ENCODE measurements around the gene ABLIM1.

ABLIM1 gene

DNA sequence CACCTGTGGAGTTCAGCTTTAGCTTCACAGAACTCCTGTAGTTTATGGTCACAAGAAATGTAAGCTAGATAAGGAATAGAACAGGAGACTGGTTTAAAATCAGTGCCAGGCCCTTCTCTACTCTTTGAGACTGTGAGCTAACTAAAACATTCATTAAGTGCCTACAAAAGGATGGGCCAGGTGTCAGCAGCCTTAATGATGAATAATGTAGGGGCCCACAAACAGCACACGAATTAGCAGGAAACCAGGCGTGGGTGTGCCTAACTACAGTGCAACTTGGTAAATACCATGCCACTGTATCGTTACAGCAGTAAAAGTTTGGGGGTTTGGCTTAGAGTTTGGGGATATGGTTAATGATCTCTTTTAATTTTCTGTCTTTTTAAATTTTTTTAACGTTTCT lies 6.1 kb upstream of the ABLIM1 start:
- ChIA-PET POLR2A (no interaction called here), CTCF (no interaction called here)
- TF ChIP-seq TARDBP (IDR thresholded peaks at IDR 0.05): no peak
- TF ChIP-seq ZNF384 (IDR thresholded peaks at IDR 0.05): no peak
- no peak for TF ChIP-seq ELF4 (IDR thresholded peaks at IDR 0.05)
- TF ChIP-seq, protein P1, sequence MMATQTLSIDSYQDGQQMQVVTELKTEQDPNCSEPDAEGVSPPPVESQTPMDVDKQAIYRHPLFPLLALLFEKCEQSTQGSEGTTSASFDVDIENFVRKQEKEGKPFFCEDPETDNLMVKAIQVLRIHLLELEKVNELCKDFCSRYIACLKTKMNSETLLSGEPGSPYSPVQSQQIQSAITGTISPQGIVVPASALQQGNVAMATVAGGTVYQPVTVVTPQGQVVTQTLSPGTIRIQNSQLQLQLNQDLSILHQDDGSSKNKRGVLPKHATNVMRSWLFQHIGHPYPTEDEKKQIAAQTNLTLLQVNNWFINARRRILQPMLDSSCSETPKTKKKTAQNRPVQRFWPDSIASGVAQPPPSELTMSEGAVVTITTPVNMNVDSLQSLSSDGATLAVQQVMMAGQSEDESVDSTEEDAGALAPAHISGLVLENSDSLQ (IDR thresholded peaks at IDR 0.05): no peak
- no peak for TF ChIP-seq FOXA1 (IDR thresholded peaks at IDR 0.05)
- TF ChIP-seq SP1 (IDR thresholded peaks at IDR 0.05): no peak
- no peak for TF ChIP-seq BHLHE40 (IDR thresholded peaks at IDR 0.05; ENCODE audit: borderline replicate concordance)
- no peak for TF ChIP-seq L3MBTL2 (conservative IDR thresholded peaks at IDR 0.05)
- no peak for TF ChIP-seq FOXM1 (IDR thresholded peaks at IDR 0.05; ENCODE audit: borderline replicate concordance)
- no peak for TF ChIP-seq NFRKB (IDR thresholded peaks at IDR 0.05)
- no peak for TF ChIP-seq FOXK2 (IDR thresholded peaks at IDR 0.05)
- no peak for TF ChIP-seq LEF1 (IDR thresholded peaks at IDR 0.05; ENCODE audit: borderline replicate concordance)
- no peak for TF ChIP-seq HDGF (IDR thresholded peaks at IDR 0.05; ENCODE audit: borderline replicate concordance)
- TF ChIP-seq SUZ12 (IDR thresholded peaks at IDR 0.05): no peak
- no peak for TF ChIP-seq CTBP1 (IDR thresholded peaks at IDR 0.05; ENCODE audit: borderline replicate concordance)
- no peak for TF ChIP-seq ARNT (IDR thresholded peaks at IDR 0.05)
- no peak for DNase-seq (ENCODE audit: extremely low spot score)

DNA sequence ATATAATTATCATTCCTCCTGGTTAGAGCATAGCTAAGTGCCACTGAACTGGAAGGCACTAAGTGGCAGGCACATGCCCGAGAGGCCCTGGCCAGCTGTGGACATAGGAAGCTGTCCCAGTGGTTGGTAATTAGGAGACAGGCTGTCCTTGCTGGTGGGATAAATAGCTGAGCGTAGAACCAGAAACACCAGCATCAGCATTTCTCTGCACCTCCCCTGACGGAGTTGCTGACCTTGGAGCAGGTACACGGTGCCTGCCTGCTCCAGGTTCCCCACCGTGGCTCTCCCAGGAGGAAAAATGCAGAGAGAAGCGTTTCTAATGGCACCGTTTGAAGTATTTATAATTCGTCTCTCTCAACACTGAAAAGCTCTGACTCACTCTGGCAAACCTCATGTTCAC lies 5.6 kb upstream of the ABLIM1 start:
- no peak for DNase-seq (ENCODE audit: extremely low spot score)
- TF ChIP-seq BHLHE40 (IDR thresholded peaks at IDR 0.05; ENCODE audit: borderline replicate concordance): no peak
- ChIA-PET CTCF (no interaction called here), POLR2A (no interaction called here)

DNA sequence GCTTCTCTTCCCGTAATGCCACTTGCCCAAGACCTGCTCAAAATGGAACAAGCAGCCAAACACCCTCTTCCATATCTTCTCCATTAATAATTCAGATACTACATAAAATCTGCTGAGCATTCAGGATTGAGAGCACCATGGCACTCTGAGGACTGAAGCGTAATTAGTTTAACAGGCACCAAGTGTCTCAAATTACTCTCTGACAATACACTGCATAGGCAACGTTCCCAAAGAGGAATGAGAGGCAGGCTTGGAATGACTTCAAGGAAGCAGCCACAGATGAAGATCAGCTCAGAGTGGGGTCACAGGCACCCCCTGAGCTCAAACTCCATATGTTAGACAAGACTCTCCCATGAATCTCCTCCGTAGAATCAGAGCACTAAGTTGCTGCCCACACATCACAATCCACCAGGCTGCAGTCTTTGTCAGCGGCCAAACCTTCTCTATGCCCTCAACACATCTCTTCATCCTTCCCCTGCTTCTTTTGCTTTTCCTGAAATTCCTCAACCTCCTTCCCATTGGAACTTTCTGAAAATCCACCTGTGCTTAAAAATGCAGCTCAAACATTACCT lies 4.7 kb upstream of the ABLIM1 start:
- CTCF ChIA-PET: interaction anchor here (0.6 kb wide), 1 partner anchor 105 kb away, joined by 5 read pairs; no protein-coding TSS in a partner anchor
- DNase-seq (ENCODE audit: extremely low spot score): no peak
- TF ChIP-seq ARNT (IDR thresholded peaks at IDR 0.05): no peak
- TF ChIP-seq LEF1 (IDR thresholded peaks at IDR 0.05; ENCODE audit: borderline replicate concordance): no peak
- no peak for TF ChIP-seq L3MBTL2 (conservative IDR thresholded peaks at IDR 0.05)
- no peak for TF ChIP-seq ELF4 (IDR thresholded peaks at IDR 0.05)
- no peak for TF ChIP-seq TARDBP (IDR thresholded peaks at IDR 0.05)
- no peak for TF ChIP-seq CTBP1 (IDR thresholded peaks at IDR 0.05; ENCODE audit: borderline replicate concordance)
- TF ChIP-seq BHLHE40 (IDR thresholded peaks at IDR 0.05; ENCODE audit: borderline replicate concordance): no peak
- TF ChIP-seq NFRKB (IDR thresholded peaks at IDR 0.05): no peak
- no peak for TF ChIP-seq ZNF384 (IDR thresholded peaks at IDR 0.05)
- TF ChIP-seq FOXM1 (IDR thresholded peaks at IDR 0.05; ENCODE audit: borderline replicate concordance): no peak
- TF ChIP-seq FOXA1 (IDR thresholded peaks at IDR 0.05): no peak
- TF ChIP-seq SP1 (IDR thresholded peaks at IDR 0.05): no peak
- TF ChIP-seq, protein P1 (IDR thresholded peaks at IDR 0.05): no peak
- TF ChIP-seq HDGF (IDR thresholded peaks at IDR 0.05; ENCODE audit: borderline replicate concordance): no peak
- TF ChIP-seq FOXK2 (IDR thresholded peaks at IDR 0.05): no peak
- TF ChIP-seq SUZ12 (IDR thresholded peaks at IDR 0.05): no peak
- POLR2A ChIA-PET: no interaction called here

DNA sequence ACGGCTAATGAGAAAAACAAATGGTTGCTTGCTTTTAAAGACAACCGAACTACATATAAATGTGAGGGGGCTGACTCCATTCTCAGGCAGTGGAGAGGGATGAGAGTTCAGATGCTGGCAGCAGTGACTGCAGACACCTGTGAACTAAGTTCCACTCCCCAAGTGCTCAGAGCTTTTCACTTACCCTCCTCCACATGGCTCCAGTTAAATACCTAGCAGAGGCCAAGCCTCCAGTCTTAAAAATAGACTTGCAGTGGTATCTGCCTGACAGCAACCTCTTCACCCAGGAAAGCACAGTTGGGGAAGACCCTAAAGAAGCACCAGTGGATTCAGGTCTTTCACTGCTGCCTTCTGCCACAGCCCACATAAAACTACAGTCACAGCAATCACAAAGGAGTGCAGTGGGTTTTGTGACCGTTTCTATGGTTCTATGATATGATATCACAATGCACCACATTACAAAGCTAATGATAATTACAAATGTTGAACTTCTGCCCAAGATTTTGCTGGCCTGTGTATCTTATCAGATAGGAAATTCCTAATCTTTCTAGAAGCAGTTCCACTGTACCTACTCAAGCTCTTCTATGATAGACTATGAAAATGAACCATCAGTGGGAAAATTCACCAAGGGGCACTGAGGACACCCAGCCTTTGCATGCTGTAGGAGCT lies 3.3 kb upstream of the ABLIM1 start:
- POLR2A ChIA-PET: no interaction called here
- CTCF ChIA-PET: interaction anchor here (0.6 kb wide), 1 partner anchor 32 kb away, joined by 3 read pairs; no protein-coding TSS in a partner anchor
- no peak for DNase-seq (ENCODE audit: extremely low spot score)
- TF ChIP-seq HDGF (IDR thresholded peaks at IDR 0.05; ENCODE audit: borderline replicate concordance) (no peak), SP1 (IDR thresholded peaks at IDR 0.05) (no peak), FOXA1 (IDR thresholded peaks at IDR 0.05) (no peak)
- TF ChIP-seq, protein P1 (IDR thresholded peaks at IDR 0.05): no peak

DNA sequence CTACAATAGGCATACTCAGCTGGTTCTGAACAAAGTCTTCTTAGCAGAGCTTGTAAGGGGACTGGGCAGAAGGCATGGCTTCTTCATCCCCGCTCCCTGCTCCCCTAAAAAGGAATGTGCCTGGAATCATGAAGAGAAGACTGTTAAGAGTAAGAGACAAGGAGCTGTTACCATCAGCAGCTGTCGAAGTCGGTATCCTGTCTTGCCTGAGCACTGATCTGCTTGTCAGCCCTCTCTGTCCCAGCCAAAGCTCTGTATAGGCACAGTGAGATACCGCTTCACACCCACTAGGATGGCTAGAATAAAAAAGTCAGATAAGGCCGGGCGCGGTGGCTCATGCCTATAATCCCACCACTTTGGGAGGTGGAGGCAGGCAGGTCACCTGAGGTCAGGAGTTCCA lies 2.4 kb downstream of the ABLIM1 start:
- CTCF ChIA-PET: no interaction called here
- no peak for DNase-seq (ENCODE audit: extremely low spot score)
- TF ChIP-seq, protein P1 (IDR thresholded peaks at IDR 0.05): no peak
- no peak for TF ChIP-seq HDGF (IDR thresholded peaks at IDR 0.05; ENCODE audit: borderline replicate concordance)
- TF ChIP-seq SUZ12 (IDR thresholded peaks at IDR 0.05): no peak
- TF ChIP-seq BHLHE40 (IDR thresholded peaks at IDR 0.05; ENCODE audit: borderline replicate concordance): no peak
- TF ChIP-seq CTBP1 (IDR thresholded peaks at IDR 0.05; ENCODE audit: borderline replicate concordance): no peak
- no peak for TF ChIP-seq LEF1 (IDR thresholded peaks at IDR 0.05; ENCODE audit: borderline replicate concordance)
- no peak for TF ChIP-seq FOXA1 (IDR thresholded peaks at IDR 0.05)
- no peak for TF ChIP-seq ZNF384 (IDR thresholded peaks at IDR 0.05)
- TF ChIP-seq ARNT (IDR thresholded peaks at IDR 0.05): no peak
- TF ChIP-seq L3MBTL2 (conservative IDR thresholded peaks at IDR 0.05): no peak
- TF ChIP-seq NFRKB (IDR thresholded peaks at IDR 0.05): no peak
- no peak for TF ChIP-seq TARDBP (IDR thresholded peaks at IDR 0.05)
- TF ChIP-seq ELF4 (IDR thresholded peaks at IDR 0.05): no peak
- no peak for TF ChIP-seq SP1 (IDR thresholded peaks at IDR 0.05)
- no peak for TF ChIP-seq FOXK2 (IDR thresholded peaks at IDR 0.05)
- no peak for TF ChIP-seq FOXM1 (IDR thresholded peaks at IDR 0.05; ENCODE audit: borderline replicate concordance)
- POLR2A ChIA-PET: no interaction called here

All from HEK293T (cell line).